HUES6 (cell line): Measurements from ENCODE around the gene SDK2.
A peak's percentile ranks its signal among the peaks of the same experiment; 100 is the strongest.

Experiments used
- H3K27ac ChIP-seq: 2 replicates; pipeline ENCODE4 v1.7.0; 2013; ENCODE audit warnings: low read depth, mild to moderate bottlenecking, low read length, inconsistent platforms
- H3K27me3 ChIP-seq: 2 replicates; pipeline ENCODE4 v1.6.1; 2013; ENCODE audit warnings: low read length; ENCODE audit not compliant: control insufficient read depth, insufficient read depth
- H3K36me3 ChIP-seq: 2 replicates; pipeline ENCODE4 v1.6.1; 2013; ENCODE audit warnings: low read length; ENCODE audit not compliant: control insufficient read depth, insufficient read depth
- H3K4me1 ChIP-seq: 2 replicates; pipeline ENCODE4 v1.6.1; 2013; ENCODE audit warnings: low read length; ENCODE audit not compliant: control insufficient read depth, insufficient read depth
- H3K4me3 ChIP-seq: 2 replicates; pipeline ENCODE4 v1.5.1; 2013; ENCODE audit warnings: low read depth, low read length
- H3K9ac ChIP-seq: one replicate; pipeline ENCODE4 v1.6.1; 2013; ENCODE audit warnings: mild to moderate bottlenecking, low read length
- H3K9me3 ChIP-seq: 2 replicates; pipeline ENCODE4 v1.6.1; 2013; ENCODE audit warnings: low read depth, low read length; ENCODE audit not compliant: control insufficient read depth, insufficient read depth

The SDK2 gene

GRCh38 chr17:73644145-73645049 lies at the start of gene SDK2:
Gene SDK2 (minus strand): TSS chr17:73644445. CDS start chr17:73644088, 357 bp downstream.
- H3K27me3 ChIP-seq: peaks cover 82% of the 10 kb centered on the region
- peak within 1 kb of the TSS; percentile 35 for H3K9ac ChIP-seq

GRCh38 chr17:73693071-73693470 lies 48.8 kb upstream of the SDK2 start:
- Histone ChIP-seq H3K4me1 (peaks cover 31% of the 10 kb centered on the region), H3K9ac (no peak overlapping the region), H3K4me3 (no peak overlapping the region), H3K36me3 (no peaks in the 10 kb centered on the region), H3K27ac (no peak overlapping the region), H3K9me3 (no peaks in the 10 kb centered on the region; the same call in 1 of the 2 replicates), H3K27me3 (no peaks in the 10 kb centered on the region)

More at GRCh38 chr17:73644145-73645049, at the start of gene SDK2:
- H3K4me3 ChIP-seq: peak within 1 kb of the TSS; percentile 63
- H3K4me1 ChIP-seq: peaks cover 29% of the 10 kb centered on the region
- no peak within 1 kb of the TSS for H3K27ac ChIP-seq
- no peaks in the 10 kb centered on the region for H3K36me3 ChIP-seq
- H3K9me3 ChIP-seq: no peaks in the 10 kb centered on the region

GRCh38 chr17:73691321-73691766 lies 47.1 kb upstream of the SDK2 start:
- Histone ChIP-seq H3K9me3 (no peaks in the 10 kb centered on the region; the same call in 1 of the 2 replicates), H3K27me3 (no peaks in the 10 kb centered on the region), H3K36me3 (no peaks in the 10 kb centered on the region), H3K4me3 (no peak overlapping the region), H3K9ac (no peak overlapping the region), H3K27ac (no peak overlapping the region), H3K4me1 (peaks cover 38% of the 10 kb centered on the region)

- Histone ChIP-seq H3K4me3 (no peak overlapping the region), H3K4me1 (peaks cover 43% of the 10 kb centered on the region)
Measured at GRCh38 chr17:73690676-73691075, 46.4 kb upstream of the SDK2 start.

GRCh38 chr17:73689596-73690275 lies 45.5 kb upstream of the SDK2 start:
- Histone ChIP-seq H3K36me3 (no peaks in the 10 kb centered on the region), H3K27ac (no peak overlapping the region), H3K4me3 (no peak overlapping the region), H3K27me3 (no peaks in the 10 kb centered on the region), H3K9me3 (peaks cover 6% of the 10 kb centered on the region), H3K4me1 (peaks cover 49% of the 10 kb centered on the region), H3K9ac (no peak overlapping the region)

More at GRCh38 chr17:73690676-73691075, 46.4 kb upstream of the SDK2 start:
- no peak overlapping the region for H3K27ac ChIP-seq
- no peaks in the 10 kb centered on the region for H3K27me3 ChIP-seq
- peaks cover 2% of the 10 kb centered on the region for H3K9me3 ChIP-seq
- no peak overlapping the region for H3K9ac ChIP-seq
- no peaks in the 10 kb centered on the region for H3K36me3 ChIP-seq

GRCh38 chr17:73686961-73687360 lies 42.7 kb upstream of the SDK2 start:
- Histone ChIP-seq H3K9ac (no peak overlapping the region), H3K27me3 (no peaks in the 10 kb centered on the region), H3K36me3 (no peaks in the 10 kb centered on the region), H3K4me1 (peaks cover 45% of the 10 kb centered on the region), H3K4me3 (no peak overlapping the region), H3K27ac (no peak overlapping the region), H3K9me3 (peaks cover 14% of the 10 kb centered on the region)

GRCh38 chr17:73686126-73686525 lies 41.9 kb upstream of the SDK2 start:
- H3K4me3 ChIP-seq: no peak overlapping the region
- no peak overlapping the region; the same call in 1 of the 2 replicates for H3K27ac ChIP-seq
- H3K9me3 ChIP-seq: peaks cover 22% of the 10 kb centered on the region
- no peaks in the 10 kb centered on the region for H3K27me3 ChIP-seq
- peaks cover 37% of the 10 kb centered on the region for H3K4me1 ChIP-seq
- no peaks in the 10 kb centered on the region for H3K36me3 ChIP-seq
- H3K9ac ChIP-seq: no peak overlapping the region

GRCh38 chr17:73684183-73684582 lies 39.9 kb upstream of the SDK2 start:
- no peaks in the 10 kb centered on the region for H3K27me3 ChIP-seq
- peaks cover 26% of the 10 kb centered on the region for H3K4me1 ChIP-seq
- H3K27ac ChIP-seq: no peak overlapping the region
- H3K9me3 ChIP-seq: peaks cover 23% of the 10 kb centered on the region
- H3K9ac ChIP-seq: no peak overlapping the region
- no peaks in the 10 kb centered on the region for H3K36me3 ChIP-seq
- H3K4me3 ChIP-seq: no peak overlapping the region

GRCh38 chr17:73683771-73684170 lies 39.5 kb upstream of the SDK2 start:
- Histone ChIP-seq H3K36me3 (no peaks in the 10 kb centered on the region), H3K27me3 (no peaks in the 10 kb centered on the region), H3K9ac (no peak overlapping the region), H3K27ac (no peak overlapping the region), H3K9me3 (peaks cover 23% of the 10 kb centered on the region), H3K4me3 (no peak overlapping the region), H3K4me1 (peaks cover 26% of the 10 kb centered on the region)

- no peaks in the 10 kb centered on the region for H3K36me3 ChIP-seq
- H3K27ac ChIP-seq: no peak overlapping the region
- peaks cover 23% of the 10 kb centered on the region for H3K9me3 ChIP-seq
- H3K4me1 ChIP-seq: peaks cover 24% of the 10 kb centered on the region
- no peaks in the 10 kb centered on the region for H3K27me3 ChIP-seq
- H3K4me3 ChIP-seq: no peak overlapping the region
- no peak overlapping the region for H3K9ac ChIP-seq
Measured at GRCh38 chr17:73681946-73682345, 37.7 kb upstream of the SDK2 start.

- no peaks in the 10 kb centered on the region for H3K27me3 ChIP-seq
- peaks cover 17% of the 10 kb centered on the region for H3K9me3 ChIP-seq
- no peak overlapping the region for H3K9ac ChIP-seq
- H3K27ac ChIP-seq: no peak overlapping the region
- peaks cover 7% of the 10 kb centered on the region; the same call in 1 of the 2 replicates for H3K4me1 ChIP-seq
- no peak overlapping the region for H3K4me3 ChIP-seq
- no peaks in the 10 kb centered on the region for H3K36me3 ChIP-seq
Measured at GRCh38 chr17:73679476-73679875, 35.2 kb upstream of the SDK2 start.
